Heart left ventricle (tissue), 13 donors: Measurements from ENCODE around the gene SHF.

Source experiments
- CTCF ChIP-seq, 12 donors: fragments of 200-600 bp; sonication (generic) in 4 of 12; IDR thresholded peaks; one replicate each; pipeline versions ENCODE4 v1.5.0 to v1.8.0; 2018 to 2022; ENCODE audit warnings: antibody characterized with exemption in 12 of 12, mild to moderate bottlenecking in 5 of 12
- POLR2A ChIP-seq, 2 donors: fragments of 450-650 bp; IDR thresholded peaks; one replicate each; pipeline ENCODE4 v1.6.1; 2017; ENCODE audit warnings: antibody characterized with exemption in 2 of 2, mild to moderate bottlenecking in 2 of 2, moderate library complexity in 2 of 2
- donor health status: ischemic (EF 13 %, LVEDD 7.1; RV severe dilation, severe dysfunction).
- donor health status: DM: no; HTN: yes; CAD: no.
- donor health status: DM: no; HTN: no; CAD: no.
- donor health status: ischemic (EF 25% LVEDD 6.9; RV normal size, moderate dysfunction).
- donor health status: ischemic (EF 25% LVEDD 5.7; RV mildly dilated, moderate dysfunction).
- donor health status: ischemic (EF 35%, LVEDD 5.7; RV mildly dilated, moderate dysfunction).
- donor health status: nonischemic (EF 11% LVEDD 7.7; RV severe dilation, severe dysfunction).
- donor health status: DM: yes; HTN: yes; CAD: no.
- donor health status: PGD.
- donor health status: ischemic (EF 29% LVEDD 5.4; RV normal size, mild dysfunction).
- donor health status: nonischemic (EF 23%, LVEDD 6.1; RV moderate dilation, normal function).

GRCh38 chr15:45182996-45183395 lies 4.8 kb downstream of the SHF start:
- TF ChIP-seq CTCF (IDR thresholded peaks at IDR 0.05): no peak
- no peak for TF ChIP-seq POLR2A (IDR thresholded peaks at IDR 0.05)
